G401.6 (cell line): ENCODE results near the gene RAMACL.
"Not testable (repeated sequence)": the region's sequence is repeated elsewhere in the genome, so short reads cannot be mapped to it uniquely, and the experiment has no call there.

Source experiments
- FAIRE-seq: peaks from 2 replicates; lab custom pipeline; 2012; peaks lifted over from hg19 to GRCh38; lab: Jason Lieb, UNC

The RAMACL gene

GRCh38 chr6:166554316-166554715 is 32.2 kb downstream of the RAMACL start:
- no peak for FAIRE-seq

GRCh38 chr6:166553563-166554271 is 32.8 kb downstream of the RAMACL start:
- FAIRE-seq: no peak

- FAIRE-seq: no peak
Measured at GRCh38 chr6:166552600-166552999, 33.9 kb downstream of the RAMACL start.

- FAIRE-seq: no peak
Measured at GRCh38 chr6:166551754-166552495, 34.6 kb downstream of the RAMACL start.

- FAIRE-seq: no peak
Measured at GRCh38 chr6:166546653-166547052, 39.8 kb downstream of the RAMACL start.

GRCh38 chr6:166545156-166546034 is 41.1 kb downstream of the RAMACL start:
- FAIRE-seq: no peak

GRCh38 chr6:166544296-166544605 is 42.2 kb downstream of the RAMACL start:
- FAIRE-seq: no peak

- FAIRE-seq: no peak
Measured at GRCh38 chr6:166543603-166544295, 42.7 kb downstream of the RAMACL start.

GRCh38 chr6:166542580-166542912 is 43.9 kb downstream of the RAMACL start:
- no peak for FAIRE-seq

- no peak for FAIRE-seq
Measured at GRCh38 chr6:166541876-166542579, 44.5 kb downstream of the RAMACL start.

- no peak for FAIRE-seq
Measured at GRCh38 chr6:166541366-166541765, 45.1 kb downstream of the RAMACL start.

GRCh38 chr6:166540631-166541331 is 45.7 kb downstream of the RAMACL start:
- no peak for FAIRE-seq

- FAIRE-seq: no peak
Measured at GRCh38 chr6:166539543-166539942, 46.9 kb downstream of the RAMACL start.

GRCh38 chr6:166539011-166539385 is 47.5 kb downstream of the RAMACL start:
- not testable (repeated sequence) for FAIRE-seq

- FAIRE-seq: no peak
Measured at GRCh38 chr6:166538297-166539010, 48.0 kb downstream of the RAMACL start.

GRCh38 chr6:166534658-166535406 is 51.6 kb downstream of the RAMACL start:
- no peak for FAIRE-seq

GRCh38 chr6:166533205-166533824 is 53.2 kb downstream of the RAMACL start:
- no peak for FAIRE-seq
